Epithelial cell of prostate (primary cell): ENCODE data around the gene EHBP1L1.

ENCODE experiments used
- DNase-seq: peaks from one replicate; pipeline ENCODE4 v3.0.0-alpha.2; 2011; ENCODE audit warnings: low read depth, low spot score
- H3K27ac ChIP-seq: fragments of 450-650 bp; 2 replicates; pipeline ENCODE4 v1.5.1; 2017; ENCODE audit warnings: mild to moderate bottlenecking

The EHBP1L1 gene

GRCh38 chr11:65576232-65576866, 496 bp downstream of the EHBP1L1 start:
- no peak for DNase-seq
- peak overlapping the region; percentile 96 for H3K27ac ChIP-seq

- DNase-seq: no peak
- peak overlapping the region; percentile 96 for H3K27ac ChIP-seq
Measured at GRCh38 chr11:65576867-65577755, 1.3 kb downstream of the EHBP1L1 start.

GRCh38 chr11:65577756-65578109, 1.9 kb downstream of the EHBP1L1 start:
- DNase-seq: no peak
- peak overlapping the region; percentile 96 for H3K27ac ChIP-seq

- peak overlapping the region; percentile 96 for H3K27ac ChIP-seq
- DNase-seq: no peak
Measured at GRCh38 chr11:65578134-65578533, 2.3 kb downstream of the EHBP1L1 start.

GRCh38 chr11:65578667-65579066, 2.8 kb downstream of the EHBP1L1 start:
- no peak overlapping the region for H3K27ac ChIP-seq
- no peak for DNase-seq

GRCh38 chr11:65579291-65579690, 3.4 kb downstream of the EHBP1L1 start:
- no peak for DNase-seq
- H3K27ac ChIP-seq: no peak overlapping the region

GRCh38 chr11:65580031-65580692, 4.3 kb downstream of the EHBP1L1 start:
- no peak overlapping the region for H3K27ac ChIP-seq
- DNase-seq: no peak

GRCh38 chr11:65580756-65581155, 4.9 kb downstream of the EHBP1L1 start:
- no peak for DNase-seq
- H3K27ac ChIP-seq: no peak overlapping the region

- no peak overlapping the region for H3K27ac ChIP-seq
Measured at GRCh38 chr11:65581928-65582327, 6.1 kb downstream of the EHBP1L1 start.

GRCh38 chr11:65583589-65583988, 7.7 kb downstream of the EHBP1L1 start:
- no peak for DNase-seq
- H3K27ac ChIP-seq: no peak overlapping the region

More at GRCh38 chr11:65581928-65582327, 6.1 kb downstream of the EHBP1L1 start:
- DNase-seq: no peak

GRCh38 chr11:65584106-65584505, 8.3 kb downstream of the EHBP1L1 start:
- no peak overlapping the region for H3K27ac ChIP-seq
- DNase-seq: no peak

- H3K27ac ChIP-seq: no peak overlapping the region
- DNase-seq: no peak
Measured at GRCh38 chr11:65584723-65585171, 8.9 kb downstream of the EHBP1L1 start.

GRCh38 chr11:65585396-65586246, 9.8 kb downstream of the EHBP1L1 start:
- no peak overlapping the region for H3K27ac ChIP-seq

GRCh38 chr11:65586247-65586630, 10.4 kb downstream of the EHBP1L1 start:
- DNase-seq: no peak
- no peak overlapping the region for H3K27ac ChIP-seq

More at GRCh38 chr11:65585396-65586246, 9.8 kb downstream of the EHBP1L1 start:
- no peak for DNase-seq

- no peak for DNase-seq
- H3K27ac ChIP-seq: no peak overlapping the region
Measured at GRCh38 chr11:65586676-65587075, 10.8 kb downstream of the EHBP1L1 start.

GRCh38 chr11:65588199-65589054, 12.6 kb downstream of the EHBP1L1 start:
- H3K27ac ChIP-seq: no peak overlapping the region
- DNase-seq: no peak

- no peak for DNase-seq
- H3K27ac ChIP-seq: no peak overlapping the region
Measured at GRCh38 chr11:65589444-65590239, 13.8 kb downstream of the EHBP1L1 start.

GRCh38 chr11:65590240-65590738, 14.4 kb downstream of the EHBP1L1 start:
- no peak overlapping the region for H3K27ac ChIP-seq

More at GRCh38 chr11:65590240-65590738, 14.4 kb downstream of the EHBP1L1 start:
- no peak for DNase-seq
